IMR-90 (cell line): Measurements from ENCODE around the gene SPATA13. TPM values are rescaled to one million over a fixed set of nuclear protein-coding genes. Genes with fewer than 3 reads are reported as not detected.

ENCODE experiments used
- ATAC-seq: fragments of 200-7000 bp; cut with Tn5 transposase; 2 replicates; pipeline ENCODE4 v1.9.1; 2020; ENCODE audit warnings: low read depth, mild to moderate bottlenecking, moderate library complexity
- BruUV-seq: library from RNA; stranded (reverse); fragments of 400-500 nt; replicated peaks from 2 replicates; lab custom pipeline; 2021; lab: Mats Ljungman, UMichigan
- CTCF ChIA-PET: fragments of 300-600 bp; formaldehyde crosslinking; extraction: SDS; loops from one replicate; lab custom pipeline; 2021; ENCODE audit warnings: antibody characterized with exemption; lab: Yijun Ruan, JAX
- POLR2A ChIA-PET: fragments of 300-600 bp; sonication (Branson Sonifier 250); formaldehyde crosslinking; loops from one replicate; lab custom pipeline; 2022; ENCODE audit warnings: antibody characterized with exemption; ENCODE audit not compliant: unreplicated experiment; lab: Charles Lee
- DNase-seq: peaks from one replicate; pipeline ENCODE4 v3.0.0; 2013
- H2AFZ ChIP-seq: replicated peaks from 2 replicates; pipeline ENCODE3; 2013; ENCODE audit warnings: low read length, mild to moderate bottlenecking; ENCODE audit not compliant: poor library complexity
- H2AK5ac ChIP-seq: 2 replicates; pipeline ENCODE4 v1.6.1; 2013; ENCODE audit warnings: low read depth, low read length, inconsistent platforms
- H2AK9ac ChIP-seq: replicated peaks from 2 replicates; pipeline ENCODE3; 2013; ENCODE audit warnings: mild to moderate bottlenecking, low read depth, low read length, moderate library complexity; ENCODE audit not compliant: poor library complexity
- H2BK120ac ChIP-seq: 2 replicates; pipeline ENCODE4 v1.6.1; 2013; ENCODE audit warnings: low read depth, low read length, inconsistent platforms
- H2BK15ac ChIP-seq: 3 replicates; pipeline ENCODE4 v1.6.1; 2013; ENCODE audit warnings: low read depth, low read length, inconsistent platforms
- H2BK20ac ChIP-seq: 2 replicates; pipeline ENCODE4 v1.6.1; 2013; ENCODE audit warnings: low read depth, mild to moderate bottlenecking, inconsistent platforms, low read length, moderate library complexity
- H2BK5ac ChIP-seq: 2 replicates; pipeline ENCODE4 v1.6.1; 2013; ENCODE audit warnings: mild to moderate bottlenecking, low read depth, low read length, inconsistent platforms; ENCODE audit not compliant: poor library complexity, severe bottlenecking
- H3K14ac ChIP-seq: replicated peaks from 2 replicates; pipeline ENCODE4 v1.6.1; 2013; ENCODE audit warnings: low read depth, low read length, inconsistent platforms
- H3K18ac ChIP-seq: 2 replicates; pipeline ENCODE4 v1.6.1; 2013; ENCODE audit warnings: low read depth, low read length, control low read depth
- H3K23ac ChIP-seq: 2 replicates; pipeline ENCODE4 v1.6.1; 2013; ENCODE audit warnings: low read depth, low read length, inconsistent platforms
- H3K27ac ChIP-seq: 2 replicates; pipeline ENCODE4 v1.5.1; 2013; ENCODE audit warnings: mild to moderate bottlenecking, control low read depth, low read length; ENCODE audit not compliant: insufficient read depth
- H3K27me3 ChIP-seq: 2 replicates; pipeline ENCODE4 v1.6.1; 2013; ENCODE audit warnings: low read length; ENCODE audit not compliant: control insufficient read depth, insufficient read depth
- H3K36me3 ChIP-seq: 2 replicates; pipeline ENCODE4 v1.6.1; 2013; ENCODE audit warnings: low read length, mixed read lengths; ENCODE audit not compliant: control insufficient read depth, insufficient read depth
- H3K4ac ChIP-seq: 2 replicates; pipeline ENCODE4 v1.6.1; 2013; ENCODE audit warnings: low read depth, low read length, inconsistent platforms
- H3K4me1 ChIP-seq: 2 replicates; pipeline ENCODE4 v1.6.1; 2013; ENCODE audit warnings: low read length, mixed read lengths; ENCODE audit not compliant: control insufficient read depth, insufficient read depth
- H3K4me2 ChIP-seq: 2 replicates; pipeline ENCODE4 v1.6.1; 2013; ENCODE audit warnings: low read depth, mild to moderate bottlenecking, control low read depth, low read length, moderate library complexity
- H3K4me3 ChIP-seq: 2 replicates; pipeline ENCODE4 v1.5.1; 2013; ENCODE audit warnings: low read depth, mild to moderate bottlenecking, control low read depth, low read length, moderate library complexity; ENCODE audit not compliant: insufficient read depth
- H3K56ac ChIP-seq: 2 replicates; pipeline ENCODE4 v1.6.1; 2013; ENCODE audit warnings: low read length, inconsistent platforms; ENCODE audit not compliant: insufficient read depth; ENCODE audit errors: extremely low read depth
- H3K79me1 ChIP-seq, 2 experiments: 2 replicates each; pipeline ENCODE4 v1.6.1; 2013; ENCODE audit warnings: low read length in 2 of 2, inconsistent platforms in 1 of 2, low read depth in 1 of 2
- H3K9ac ChIP-seq: 2 replicates; pipeline ENCODE4 v1.6.1; 2013; ENCODE audit warnings: low read depth, low read length, control low read depth
- H3K9me1 ChIP-seq: 2 replicates; pipeline ENCODE4 v1.6.1; 2013; ENCODE audit warnings: low read length, inconsistent platforms; ENCODE audit not compliant: insufficient read depth
- H3K9me3 ChIP-seq: 2 replicates; pipeline ENCODE4 v1.6.1; 2013; ENCODE audit warnings: low read length; ENCODE audit not compliant: control insufficient read depth, insufficient read depth
- H4K20me1 ChIP-seq: 2 replicates; pipeline ENCODE4 v1.6.1; 2013; ENCODE audit warnings: low read length, inconsistent platforms; ENCODE audit not compliant: insufficient read depth
- H4K5ac ChIP-seq: 2 replicates; pipeline ENCODE4 v1.6.1; 2013; ENCODE audit warnings: mild to moderate bottlenecking, low read depth, low read length, control low read depth
- H4K8ac ChIP-seq, 2 experiments: 2 replicates each; pipeline ENCODE4 v1.6.1; 2013; ENCODE audit warnings: low read depth in 2 of 2, low read length in 2 of 2, control low read depth in 1 of 2, inconsistent platforms in 1 of 2
- H4K91ac ChIP-seq: 2 replicates; pipeline ENCODE4 v1.6.1; 2013; ENCODE audit warnings: low read depth, low read length, inconsistent platforms; ENCODE audit not compliant: insufficient read depth
- CEBPB ChIP-seq: IDR thresholded peaks from 2 replicates; pipeline ENCODE4 v1.6.1; 2012; ENCODE audit warnings: low read depth, low read length, improper control_type of control experiment
- CTCF ChIP-seq: conservative IDR thresholded peaks from 2 replicates; pipeline ENCODE4 v1.5.1; 2012; ENCODE audit warnings: mild to moderate bottlenecking, low read depth, low read length, improper control_type of control experiment
- MAFK ChIP-seq: IDR thresholded peaks from 2 replicates; pipeline ENCODE4 v1.6.1; 2012; ENCODE audit warnings: low read depth, low read length, improper control_type of control experiment
- NFE2L2 ChIP-seq: fragments of 150-350 bp; IDR thresholded peaks from 2 replicates; pipeline ENCODE4 v1.6.1; 2016; ENCODE audit warnings: low read depth, mild to moderate bottlenecking, low read length
- POLR2A ChIP-seq: IDR thresholded peaks from 2 replicates; pipeline ENCODE4 v1.6.1; 2012; ENCODE audit warnings: mild to moderate bottlenecking, low read depth, low read length
- RCOR1 ChIP-seq: IDR thresholded peaks from 2 replicates; pipeline ENCODE4 v1.6.1; 2012; ENCODE audit warnings: mild to moderate bottlenecking, low read length, improper control_type of control experiment; ENCODE audit not compliant: insufficient replicate concordance
- RFX5 ChIP-seq: IDR thresholded peaks from 2 replicates; pipeline ENCODE4 v1.8.0; 2012; ENCODE audit warnings: low read depth, mild to moderate bottlenecking, low read length, moderate library complexity
- WGBS, 2 experiments: methylation state at CpG; one replicate each; pipeline versions ENCODE4 v1.1.5 to v1.1.7; 2013; ENCODE audit warnings: missing lambda C conversion rate in 2 of 2; ENCODE audit not compliant: insufficient read length in 1 of 2; ENCODE audit errors: extremely low coverage in 2 of 2; 5-methylcytosine and 5-hydroxymethylcytosine counted together
- dilution Hi-C: fragments of 300-500 bp; cut with HindIII; formaldehyde crosslinking; loops from one replicate; pipeline ENCODE4 v1.14.3; 2018; ENCODE audit warnings: low sequenced_read_pairs; ENCODE audit not compliant: unreplicated experiment
- in situ Hi-C: fragments of 300-500 bp; cut with MboI; formaldehyde crosslinking; loops from 3 replicates; pipeline ENCODE4 v1.14.3; 2019; ENCODE audit warnings: low sequenced_read_pairs, inconsistent platforms, mixed read lengths
- intact Hi-C: fragments of 100-400 bp; cut with micrococcal nuclease; formaldehyde crosslinking; loops from 2 replicates; pipeline ENCODE4 v1.10.0; 2022
- polyA plus RNA-seq, 3 experiments: library from polyadenylated mRNA; depleted of rRNA; stranded (reverse); fragments of >200 nt; gene quantifications; 2 replicates each; pipeline ENCODE4 v1.2.3, GENCODE V29; 2012; ENCODE audit warnings: low replicate concordance in 1 of 3
- total RNA-seq: library from RNA; depleted of rRNA; stranded (reverse); fragments of >200 nt; gene quantifications from 2 replicates; pipeline ENCODE4 v1.2.3, GENCODE V29; 2012

The SPATA13 gene
- total and polyA plus RNA-seq, 2 of the 4 experiments (the other 2 are of a cell fraction), result 10.5 to 12.5 TPM

DNA sequence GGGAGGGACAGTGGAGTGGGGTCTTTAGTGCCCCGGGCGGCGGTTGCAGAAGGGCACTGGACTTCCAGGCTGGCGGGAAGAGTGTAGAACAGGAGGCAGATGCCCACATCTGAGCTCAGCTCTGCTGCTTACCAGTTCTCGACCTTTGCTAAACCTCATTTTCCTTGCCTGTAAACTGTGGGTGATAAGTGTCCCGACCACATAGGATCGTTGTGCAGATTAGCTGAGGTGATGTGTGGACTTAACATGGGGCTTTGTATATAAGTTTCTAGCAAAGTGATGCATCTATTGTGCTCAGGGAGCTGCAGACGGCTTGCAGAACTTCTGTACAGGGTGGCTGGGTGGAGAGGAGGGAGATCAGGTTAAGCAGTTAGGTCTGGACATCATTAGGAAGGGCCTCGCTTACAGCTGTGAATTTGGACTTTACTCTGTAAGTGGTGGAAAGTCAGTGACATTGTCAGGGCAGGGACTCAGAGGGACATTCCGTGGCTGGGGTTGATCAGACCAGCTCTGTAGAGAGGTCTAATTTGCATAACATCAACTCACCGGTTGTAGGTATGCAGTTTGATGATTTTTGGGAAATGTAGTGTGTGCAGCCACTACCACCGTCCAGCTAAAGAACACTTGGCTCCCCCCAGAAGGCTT is 70.0 kb downstream of the SPATA13 start:
- Histone ChIP-seq H2AK9ac (no peak overlapping the region), H4K5ac (no peak overlapping the region), H3K23ac (no peak overlapping the region), H4K20me1 (0 out of 2 replicates have a peak, but pooled peaks cover 8% of the 10 kb centered on the region), H3K56ac (no peak overlapping the region), H3K4me2 (no peak overlapping the region), H3K9me1 (peaks cover 15% of the 10 kb centered on the region), H3K4me3 (no peak overlapping the region), H3K4me1 (peaks cover 10% of the 10 kb centered on the region; the same call in 1 of the 2 replicates), H2BK120ac (no peak overlapping the region), H2AFZ (no peak overlapping the region), H4K8ac (no peak overlapping the region), H3K14ac (no peak overlapping the region), H3K79me1 (peaks cover 38 to 61% of the 10 kb centered on the region in 2 experiments), H2BK20ac (no peak overlapping the region), H3K27ac (no peak overlapping the region), H3K18ac (no peak overlapping the region), H3K27me3 (no peaks in the 10 kb centered on the region), H3K4ac (no peak overlapping the region), H2BK5ac (no peak overlapping the region), H2BK15ac (0 out of 3 replicates have a peak overlapping the region, but pooled peaks have one; percentile 44), H4K91ac (peak overlapping the region; percentile 2; the same call in 1 of the 2 replicates), H2AK5ac (0 out of 2 replicates have a peak overlapping the region, but pooled peaks have one; percentile 43), H3K9me3 (no peaks in the 10 kb centered on the region), H3K9ac (no peak overlapping the region), H3K36me3 (peaks cover 4% of the 10 kb centered on the region)
- no TSS peak for BruUV-seq
- ATAC-seq (no peak), DNase-seq (no peak)
- ChIA-PET CTCF (interaction anchor here (0.8 to 0.9 kb wide), 2 partner anchors 177 to 310 kb away, joined by 3 to 4 read pairs; no protein-coding TSS in a partner anchor), POLR2A (no interaction called here)
- intact Hi-C loops, result no loop called here
- TF ChIP-seq MAFK, result no peak
- no peak for TF ChIP-seq NFE2L2
- TF ChIP-seq CTCF, result no peak
- no peak for TF ChIP-seq RFX5
- no peak for TF ChIP-seq CEBPB
- no peak for TF ChIP-seq POLR2A
- no peak for TF ChIP-seq RCOR1
- dilution Hi-C loops, result no loop called here
- in situ Hi-C loops, result loop anchor here (5.0 kb wide), 1 partner anchor 313 kb away; no protein-coding TSS in a partner anchor
- 71% methylated on average over 6 of the region's 12 CpGs; no CpG with 5 or more reads in 1 of the 2 experiments for WGBS, 2 experiments
